ENCODE results near the gene FEV. TPM values are rescaled to one million over a fixed set of nuclear protein-coding genes. Genes with fewer than 3 reads are reported as not detected.

FEV gene
- total RNA-seq, 1 donor from 2014 or later, result not detected

DNA sequence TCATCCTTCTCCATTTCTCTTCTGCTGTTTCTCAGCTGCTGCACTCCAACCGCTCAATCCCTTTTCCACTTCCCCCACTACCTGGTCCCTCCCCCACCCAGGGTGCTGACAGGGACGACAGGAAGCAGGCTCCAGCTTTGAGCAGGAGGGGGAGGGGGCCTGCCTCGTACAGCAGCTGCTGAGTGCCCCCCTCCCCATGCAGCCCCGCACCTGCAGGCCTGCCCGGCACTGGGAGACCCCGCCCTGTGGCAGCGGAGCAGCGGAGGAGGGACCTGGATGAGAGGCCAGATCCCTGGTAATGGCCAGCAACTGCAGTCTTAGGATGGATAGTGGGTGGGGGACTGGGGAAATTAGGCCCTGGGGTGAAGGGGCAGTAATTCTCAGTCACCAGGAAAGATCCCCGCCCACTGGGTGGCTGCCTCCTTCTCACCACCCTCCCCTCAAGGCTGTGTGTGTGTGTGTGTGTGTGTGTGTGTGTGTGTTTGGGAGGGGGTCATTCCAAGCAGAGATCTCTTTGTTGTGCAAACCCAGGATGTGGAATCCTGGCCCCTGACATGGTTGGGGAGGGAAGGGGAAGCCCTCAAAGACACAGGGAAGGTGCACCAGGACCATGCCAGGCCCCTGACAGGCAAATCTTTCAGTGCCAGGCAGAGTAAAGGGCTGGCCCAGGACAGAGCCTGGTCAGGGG is 15.0 kb upstream of the FEV start:
- Mint-ChIP-seq H3K9me3 (ENCODE audit: low read depth) (no peaks in the 10 kb centered on the region), H3K4me1 (ENCODE audit: low read depth) (peaks cover 9% of the 10 kb centered on the region), H3K27ac (ENCODE audit: unreplicated experiment) (no peak overlapping the region), H3K27me3 (ENCODE audit: low read depth) (peaks cover 56% of the 10 kb centered on the region), H3K36me3 (ENCODE audit: low read depth) (no peaks in the 10 kb centered on the region), H3K4me3 (ENCODE audit: unreplicated experiment) (no peak overlapping the region)
- TF ChIP-seq, protein P1, sequence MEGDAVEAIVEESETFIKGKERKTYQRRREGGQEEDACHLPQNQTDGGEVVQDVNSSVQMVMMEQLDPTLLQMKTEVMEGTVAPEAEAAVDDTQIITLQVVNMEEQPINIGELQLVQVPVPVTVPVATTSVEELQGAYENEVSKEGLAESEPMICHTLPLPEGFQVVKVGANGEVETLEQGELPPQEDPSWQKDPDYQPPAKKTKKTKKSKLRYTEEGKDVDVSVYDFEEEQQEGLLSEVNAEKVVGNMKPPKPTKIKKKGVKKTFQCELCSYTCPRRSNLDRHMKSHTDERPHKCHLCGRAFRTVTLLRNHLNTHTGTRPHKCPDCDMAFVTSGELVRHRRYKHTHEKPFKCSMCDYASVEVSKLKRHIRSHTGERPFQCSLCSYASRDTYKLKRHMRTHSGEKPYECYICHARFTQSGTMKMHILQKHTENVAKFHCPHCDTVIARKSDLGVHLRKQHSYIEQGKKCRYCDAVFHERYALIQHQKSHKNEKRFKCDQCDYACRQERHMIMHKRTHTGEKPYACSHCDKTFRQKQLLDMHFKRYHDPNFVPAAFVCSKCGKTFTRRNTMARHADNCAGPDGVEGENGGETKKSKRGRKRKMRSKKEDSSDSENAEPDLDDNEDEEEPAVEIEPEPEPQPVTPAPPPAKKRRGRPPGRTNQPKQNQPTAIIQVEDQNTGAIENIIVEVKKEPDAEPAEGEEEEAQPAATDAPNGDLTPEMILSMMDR (IDR thresholded peaks at IDR 0.05), result no peak
- no peak for DNase-seq (ENCODE audit: low spot score)

DNA sequence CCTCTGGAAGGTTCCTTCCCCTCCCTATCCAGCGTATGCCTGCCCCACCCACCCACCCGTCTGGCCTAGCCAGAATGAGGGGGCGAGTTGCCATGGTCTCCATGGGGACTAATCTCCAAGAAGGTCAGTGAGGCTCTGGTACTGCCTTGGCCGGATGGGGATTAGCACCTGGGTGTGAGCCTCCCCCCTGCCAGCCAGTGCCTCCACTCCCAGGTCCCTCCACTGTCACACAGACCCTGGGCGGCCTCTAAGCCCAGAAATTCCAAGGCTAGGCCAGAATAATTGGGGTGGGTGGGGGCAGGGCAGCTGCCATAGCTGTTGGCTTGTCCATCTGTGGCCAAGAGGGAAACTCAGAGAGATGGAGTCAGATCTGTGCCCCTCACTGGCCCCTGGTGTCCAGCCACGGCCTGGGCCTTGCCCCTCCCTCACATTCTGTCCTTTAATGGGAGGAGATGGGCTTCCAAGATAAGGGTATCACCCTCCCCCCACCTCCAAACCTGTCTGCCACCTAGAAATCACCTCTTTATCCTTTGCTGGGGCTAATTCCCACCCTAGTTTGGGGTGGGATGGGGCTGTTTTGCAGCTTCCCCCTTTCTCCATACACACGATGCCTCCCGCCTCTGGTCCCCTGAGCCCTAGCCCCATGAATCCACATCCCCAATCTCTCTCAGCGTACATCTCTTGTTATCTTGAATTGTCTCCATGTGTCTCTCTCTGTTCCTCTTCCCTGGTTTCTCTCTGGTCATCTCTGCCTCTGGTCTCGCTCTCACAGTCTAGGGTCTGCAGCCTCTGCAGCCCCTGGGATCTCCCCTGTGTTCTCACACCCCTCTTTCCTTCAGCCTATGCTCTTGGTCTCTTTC is 14.3 kb upstream of the FEV start:
- TF ChIP-seq, protein P1 (IDR thresholded peaks at IDR 0.05), result no peak
- Mint-ChIP-seq H3K36me3 (ENCODE audit: low read depth) (no peaks in the 10 kb centered on the region), H3K27ac (ENCODE audit: unreplicated experiment) (no peak overlapping the region), H3K4me1 (ENCODE audit: low read depth) (peaks cover 9% of the 10 kb centered on the region), H3K27me3 (ENCODE audit: low read depth) (peaks cover 56% of the 10 kb centered on the region), H3K9me3 (ENCODE audit: low read depth) (no peaks in the 10 kb centered on the region), H3K4me3 (ENCODE audit: unreplicated experiment) (no peak overlapping the region)
- DNase-seq (ENCODE audit: low spot score), result no peak

DNA sequence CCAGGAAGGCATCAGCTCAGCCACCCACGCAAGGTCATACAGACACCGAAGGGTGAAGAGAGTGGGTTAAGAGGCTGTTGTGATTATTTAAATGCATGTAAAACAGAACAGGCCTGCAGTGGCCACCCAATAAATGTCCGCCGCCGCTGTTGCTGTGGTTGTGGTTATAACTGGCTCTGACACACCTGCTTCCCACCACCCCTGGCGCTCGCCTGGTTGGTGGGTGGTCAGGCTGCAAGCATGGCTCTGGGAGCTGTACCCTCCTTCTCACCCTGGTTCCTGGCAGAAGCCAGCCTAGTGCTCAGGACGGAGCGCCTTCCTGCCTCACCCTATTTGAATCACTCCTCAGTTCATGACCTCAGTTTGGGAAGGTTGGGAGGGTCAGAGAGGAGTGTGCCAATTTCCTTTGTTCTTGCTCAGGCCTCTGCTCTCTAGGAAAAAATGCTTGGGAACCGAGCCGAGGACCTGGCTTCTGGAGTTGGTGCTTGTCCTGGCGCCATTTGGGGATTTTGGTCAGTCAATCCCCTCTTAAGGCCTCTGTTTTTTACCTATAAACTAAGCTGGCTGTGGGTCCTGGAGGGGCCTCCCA is 13.5 kb upstream of the FEV start:
- TF ChIP-seq, protein P1 (IDR thresholded peaks at IDR 0.05), result no peak
- no peaks in the 10 kb centered on the region for H3K36me3 Mint-ChIP-seq (ENCODE audit: low read depth)
- H3K4me3 Mint-ChIP-seq (ENCODE audit: unreplicated experiment), result no peak overlapping the region
- H3K4me1 Mint-ChIP-seq (ENCODE audit: low read depth), result peaks cover 15% of the 10 kb centered on the region
- no peaks in the 10 kb centered on the region for H3K9me3 Mint-ChIP-seq (ENCODE audit: low read depth)
- peaks cover 55% of the 10 kb centered on the region for H3K27me3 Mint-ChIP-seq (ENCODE audit: low read depth)
- no peak overlapping the region for H3K27ac Mint-ChIP-seq (ENCODE audit: unreplicated experiment)
- no peak for DNase-seq (ENCODE audit: low spot score)

GRCh38 chr2:218997731-218998130 is 12.7 kb upstream of the FEV start:
- Mint-ChIP-seq H3K27me3 (ENCODE audit: low read depth) (peaks cover 51% of the 10 kb centered on the region), H3K4me1 (ENCODE audit: low read depth) (peaks cover 14% of the 10 kb centered on the region), H3K4me3 (ENCODE audit: unreplicated experiment) (no peak overlapping the region), H3K27ac (ENCODE audit: unreplicated experiment) (no peak overlapping the region), H3K36me3 (ENCODE audit: low read depth) (no peaks in the 10 kb centered on the region), H3K9me3 (ENCODE audit: low read depth) (no peaks in the 10 kb centered on the region)
- TF ChIP-seq, protein P1 (IDR thresholded peaks at IDR 0.05), result no peak
- no peak for DNase-seq (ENCODE audit: low spot score)

GRCh38 chr2:218996937-218997336 is 12.0 kb upstream of the FEV start:
- H3K27ac Mint-ChIP-seq (ENCODE audit: unreplicated experiment), result no peak overlapping the region
- TF ChIP-seq, protein P1 (IDR thresholded peaks at IDR 0.05), result no peak
- no peaks in the 10 kb centered on the region for H3K9me3 Mint-ChIP-seq (ENCODE audit: low read depth)
- H3K27me3 Mint-ChIP-seq (ENCODE audit: low read depth), result peaks cover 54% of the 10 kb centered on the region
- no peaks in the 10 kb centered on the region for H3K36me3 Mint-ChIP-seq (ENCODE audit: low read depth)
- peaks cover 11% of the 10 kb centered on the region for H3K4me1 Mint-ChIP-seq (ENCODE audit: low read depth)
- no peak for DNase-seq (ENCODE audit: low spot score)
- H3K4me3 Mint-ChIP-seq (ENCODE audit: unreplicated experiment), result no peak overlapping the region
